HG02763 (cell line): ENCODE data around the gene CFAP157.
"Not testable (repeated sequence)": the region's sequence is repeated elsewhere in the genome, so short reads cannot be mapped to it uniquely, and the experiment has no call there.

Source experiments
- ATAC-seq: cut with Tn5 transposase; IDR thresholded peaks from one replicate; pipeline ENCODE4 v1.9.1; 2021; ENCODE audit warnings: mild to moderate bottlenecking, moderate library complexity; ENCODE audit not compliant: unreplicated experiment

Gene CFAP157

GRCh38 chr9:127734747-127735529, 28.1 kb downstream of the CFAP157 start, which contains the start of gene TOR2A:
Gene TOR2A (minus strand): TSS chr9:127735294. CDS start chr9:127735270, 24 bp downstream.
- peak; percentile 87 for ATAC-seq

- no peak for ATAC-seq
These were observed 28.9 kb downstream of the CFAP157 start for GRCh38 chr9:127735530-127736185.

DNA sequence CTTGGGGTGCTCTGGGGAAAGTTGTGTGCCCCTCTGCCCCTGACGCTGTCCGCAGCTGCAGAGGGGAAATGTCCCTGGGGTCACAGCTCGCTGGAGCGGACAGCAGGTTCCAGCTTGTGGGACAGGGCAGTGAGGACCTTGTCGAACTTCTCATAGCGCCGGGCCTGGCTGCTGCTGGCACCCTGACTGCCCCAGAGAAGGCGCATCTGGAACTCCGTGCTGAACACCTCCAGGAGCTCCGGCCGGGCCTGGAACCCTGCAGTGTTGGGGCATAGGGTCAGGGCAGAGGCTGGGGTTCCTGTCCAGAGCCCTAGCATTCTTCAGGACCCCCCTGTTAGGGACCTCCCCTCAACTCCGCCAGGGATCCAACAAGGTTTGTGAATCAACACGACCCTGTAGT, 31.9 kb downstream of the CFAP157 start:
- ATAC-seq = no peak

- no peak for ATAC-seq
These were observed 33.0 kb downstream of the CFAP157 start for GRCh38 chr9:127739614-127740330.

- no peak for ATAC-seq
These were observed 35.1 kb downstream of the CFAP157 start for GRCh38 chr9:127741831-127742434.

DNA sequence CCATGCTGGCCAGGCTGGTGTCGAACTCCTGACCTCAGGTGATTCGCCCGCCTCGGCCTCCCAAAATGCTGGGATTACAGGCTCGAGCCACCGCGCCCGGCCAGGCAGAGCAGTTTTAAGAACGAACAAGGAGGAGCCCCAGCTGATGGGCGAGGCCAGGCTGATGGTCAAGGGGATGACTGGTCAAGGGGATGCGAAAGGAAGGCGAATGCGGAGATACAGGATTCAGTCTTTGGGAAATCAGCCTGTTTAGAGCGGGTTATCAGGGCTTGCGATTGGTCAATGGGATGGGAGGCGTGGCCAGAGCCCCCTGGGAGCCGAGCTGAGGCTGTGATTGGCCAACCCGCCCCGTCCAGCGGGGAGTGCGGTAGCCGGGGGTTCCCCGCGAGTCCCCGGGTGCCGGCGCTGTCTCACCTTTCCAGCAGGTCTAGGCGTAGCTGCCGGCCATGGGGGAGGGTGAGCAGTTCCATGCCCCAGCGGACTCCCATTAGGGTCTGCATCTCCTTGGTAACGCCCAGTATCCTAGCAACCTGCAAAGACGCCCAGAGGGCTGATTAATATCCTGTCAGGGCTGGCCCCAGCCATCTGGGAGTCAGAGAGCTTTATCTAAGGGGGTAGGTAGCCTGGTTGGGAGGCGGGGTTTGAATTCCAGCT, 35.8 kb downstream of the CFAP157 start:
- no peak for ATAC-seq

DNA sequence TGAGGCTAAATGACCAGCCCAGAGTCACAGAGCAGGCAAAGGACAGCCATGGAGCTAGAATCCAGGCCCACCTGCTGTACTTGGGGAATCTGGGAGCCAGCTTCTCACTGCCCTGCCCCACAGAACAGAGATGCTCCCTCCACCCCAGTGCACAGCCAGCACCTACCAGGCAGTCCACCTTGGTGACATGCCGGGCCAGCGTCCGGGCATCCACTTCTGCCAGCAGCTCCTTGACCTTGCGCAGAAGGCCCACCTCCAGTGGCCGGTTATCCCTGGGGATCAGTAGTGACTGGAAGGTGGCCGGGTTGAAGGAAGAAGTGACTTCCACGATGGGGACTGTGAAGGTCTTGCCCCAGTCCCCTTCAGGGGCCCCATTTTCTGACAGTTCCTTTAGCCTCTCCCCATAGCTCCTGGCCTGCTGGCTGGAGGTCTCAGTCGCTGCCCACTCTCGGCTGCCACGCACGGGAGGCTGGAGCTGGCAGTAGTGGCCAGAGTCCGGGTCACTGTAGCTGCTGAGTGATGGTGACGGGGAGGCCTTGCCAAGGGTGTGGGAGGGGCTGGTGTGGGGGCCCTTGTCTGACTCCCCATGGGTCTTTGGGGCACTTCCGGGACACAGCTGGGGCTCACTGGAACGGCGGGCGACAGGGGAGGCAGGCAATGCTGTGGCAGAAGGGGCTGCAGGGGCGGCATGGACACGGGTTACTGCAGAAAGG, 37.8 kb downstream of the CFAP157 start:
- ATAC-seq = no peak

DNA sequence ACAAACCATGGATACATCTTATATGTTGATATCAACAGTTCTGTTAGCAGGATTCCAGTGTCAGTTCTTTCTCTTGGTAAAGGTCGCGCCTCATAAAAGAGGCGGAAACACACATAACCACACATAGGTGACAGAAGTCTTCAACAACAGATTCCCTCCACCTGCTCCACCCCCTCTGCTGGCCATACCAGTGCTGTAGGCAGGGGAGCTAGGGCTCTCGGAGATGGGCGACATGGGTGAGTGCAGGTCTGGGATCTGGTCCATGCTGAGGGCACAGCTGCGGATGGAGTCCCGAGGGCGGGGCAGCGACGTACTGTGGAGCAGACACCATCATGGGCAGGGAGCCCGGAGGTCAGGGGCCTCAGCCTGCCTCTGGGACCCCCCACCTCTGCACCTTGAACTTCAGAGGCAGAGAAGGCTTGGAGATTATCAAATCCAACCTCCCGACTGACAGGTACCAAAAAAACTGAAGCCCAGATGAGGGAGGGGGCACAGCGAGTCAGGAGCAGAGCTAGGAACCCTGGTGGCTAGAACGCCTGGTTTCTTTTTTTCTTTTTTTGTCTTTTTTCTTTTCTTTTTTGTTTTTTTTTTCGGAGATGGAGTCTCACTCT, 40.3 kb downstream of the CFAP157 start:
- ATAC-seq = no peak

GRCh38 chr9:127749090-127749787, 42.5 kb downstream of the CFAP157 start:
- ATAC-seq = no peak

GRCh38 chr9:127751269-127752054, 44.7 kb downstream of the CFAP157 start:
- ATAC-seq = no peak

DNA sequence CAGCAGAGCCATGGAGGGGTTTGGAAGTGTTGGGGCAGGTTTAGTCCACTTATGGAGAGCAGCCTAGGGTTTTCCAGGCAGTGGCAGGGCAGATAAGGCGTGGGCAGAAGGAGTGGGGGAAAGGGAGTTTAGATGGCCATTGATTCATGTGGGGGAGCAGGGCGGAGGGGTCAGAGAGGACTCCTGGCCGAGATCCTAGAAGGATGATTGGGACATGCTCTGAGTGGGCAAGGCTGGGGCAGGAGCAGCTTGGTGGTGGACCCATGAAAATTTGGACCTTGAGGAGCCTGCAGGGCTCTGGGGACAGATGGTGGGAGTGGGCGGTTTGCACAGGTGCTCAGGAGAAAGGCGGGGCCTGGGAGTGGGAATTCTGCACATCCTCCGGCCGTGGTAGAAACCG, 46.4 kb downstream of the CFAP157 start:
- ATAC-seq = no peak

DNA sequence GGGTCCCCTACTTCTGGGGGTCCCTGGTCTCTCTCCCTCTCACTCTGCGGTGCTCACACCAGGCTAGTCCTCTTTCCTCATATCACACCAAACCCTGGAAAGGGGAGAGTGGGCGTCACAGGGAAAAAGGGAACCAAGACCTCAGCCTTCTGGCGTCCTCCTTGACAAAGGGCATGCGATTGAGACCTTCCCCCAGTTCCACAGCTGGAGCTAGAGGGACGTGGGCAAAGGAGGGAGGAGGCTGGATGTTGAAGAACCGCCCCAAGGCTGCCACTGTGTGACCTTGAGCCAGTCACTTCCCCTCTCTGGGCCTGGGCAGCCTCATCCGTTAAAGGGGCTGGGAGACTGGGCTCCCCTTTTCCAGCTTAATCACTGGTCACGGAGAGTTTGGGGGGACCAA, 46.8 kb downstream of the CFAP157 start:
- ATAC-seq = no peak

DNA sequence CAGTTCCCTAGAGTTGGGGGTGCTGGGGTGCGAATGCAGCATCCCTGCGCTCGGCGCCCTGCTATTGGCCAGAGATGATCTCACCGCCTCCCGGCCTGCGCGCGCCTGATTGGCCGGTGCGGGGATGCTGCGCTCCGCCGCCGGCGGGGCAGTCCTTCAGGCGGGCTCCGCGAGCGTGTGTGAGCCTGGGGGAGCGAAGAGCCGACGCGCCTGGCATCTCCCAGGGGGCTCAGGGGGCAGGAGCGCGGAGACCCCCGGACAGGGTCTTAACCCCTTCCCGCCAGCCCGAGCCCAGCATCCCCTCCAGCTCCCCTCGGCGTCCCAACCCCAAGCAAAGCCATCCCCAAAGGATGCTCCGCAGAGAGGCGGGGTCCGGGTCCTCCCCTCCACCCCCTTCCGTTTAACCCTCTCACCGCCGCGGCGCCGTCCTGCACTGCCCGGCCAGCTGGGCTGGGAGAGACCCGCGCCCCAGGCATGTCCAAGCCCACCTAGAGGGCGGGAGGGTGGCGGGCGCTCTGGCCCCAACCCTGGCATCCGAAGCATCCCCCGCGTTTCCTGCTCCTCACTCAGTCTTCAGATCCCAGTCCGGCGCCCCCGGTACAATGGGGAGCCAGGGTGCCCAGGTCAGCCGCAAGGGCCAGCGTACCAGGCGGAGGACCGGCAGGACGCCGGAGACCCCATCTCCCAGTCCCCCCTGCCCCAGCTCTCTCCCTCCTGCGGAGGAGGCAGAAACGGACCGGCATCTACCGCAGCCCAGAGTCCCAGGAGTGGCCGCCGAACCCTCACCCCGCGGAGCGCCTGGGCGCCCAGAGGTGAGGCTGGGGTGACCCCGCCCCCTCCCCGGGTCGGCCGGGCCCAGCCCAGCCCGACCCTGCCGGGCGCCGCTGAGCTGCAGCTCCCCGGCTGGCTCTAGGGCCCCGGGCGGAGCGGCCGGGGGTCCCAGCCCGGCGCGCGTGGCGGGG, 47.6 kb downstream of the CFAP157 start:
- ATAC-seq = no peak

- ATAC-seq = no peak
These were observed 48.6 kb downstream of the CFAP157 start for GRCh38 chr9:127755061-127756060.

DNA sequence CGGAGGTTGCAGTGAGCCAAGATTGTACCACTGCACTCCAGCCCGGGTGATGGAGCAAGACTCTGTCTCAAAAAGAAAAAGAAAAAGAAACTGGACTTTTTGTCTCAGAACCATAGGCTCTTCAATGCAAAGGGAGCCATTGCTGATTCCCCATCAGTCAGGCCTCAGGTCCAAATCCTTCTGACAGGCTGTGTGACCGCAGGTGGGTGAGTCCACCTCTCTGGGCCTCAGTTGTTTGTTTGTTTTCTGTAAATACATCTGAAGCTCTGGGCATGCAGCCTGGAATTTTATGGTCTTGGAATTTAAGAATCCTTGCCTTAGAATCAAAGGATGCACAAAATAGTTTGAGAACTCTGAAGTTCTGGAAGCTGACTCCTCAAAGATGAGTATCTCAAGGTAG, 49.4 kb downstream of the CFAP157 start:
- ATAC-seq = no peak

GRCh38 chr9:127756776-127757175, 50.0 kb downstream of the CFAP157 start:
- ATAC-seq = not testable (repeated sequence)
